Ectodermal cell (in vitro differentiated cells): Measurements from ENCODE around the gene CPED1.

ENCODE experiments used
- H3K27ac ChIP-seq: 2 replicates; pipeline ENCODE4 v1.7.0; 2013; ENCODE audit warnings: mild to moderate bottlenecking, low read depth, low read length; ENCODE audit not compliant: insufficient read depth, poor library complexity, severe bottlenecking
- H3K27me3 ChIP-seq: 2 replicates; pipeline ENCODE4 v1.7.0; 2013; ENCODE audit warnings: mild to moderate bottlenecking, low read length; ENCODE audit not compliant: insufficient read depth, control insufficient read depth, poor library complexity, severe bottlenecking
- H3K36me3 ChIP-seq: one replicate; pipeline ENCODE4 v1.7.0; 2013; ENCODE audit warnings: low read length; ENCODE audit not compliant: control insufficient read depth, insufficient read depth
- H3K4me1 ChIP-seq: one replicate; pipeline ENCODE4 v1.7.0; 2013; ENCODE audit warnings: low read length; ENCODE audit not compliant: control insufficient read depth, insufficient read depth
- H3K4me3 ChIP-seq: 2 replicates; pipeline ENCODE4 v1.7.0; 2013; ENCODE audit warnings: low read depth, low read length, control low read depth; ENCODE audit not compliant: insufficient read depth
- H3K9me3 ChIP-seq: 2 replicates; pipeline ENCODE4 v1.7.0; 2013; ENCODE audit warnings: mild to moderate bottlenecking, low read length, moderate library complexity; ENCODE audit not compliant: control insufficient read depth
- WGBS, 2 experiments: methylation state at CpG; one replicate each; pipeline ENCODE4 v1.1.7; 2013; ENCODE audit warnings: missing lambda C conversion rate in 2 of 2; 5-methylcytosine and 5-hydroxymethylcytosine counted together

The CPED1 gene

GRCh38 chr7:121271916-121272315, 283.4 kb downstream of the CPED1 start:
- H3K27ac ChIP-seq: no peak overlapping the region

GRCh38 chr7:121272676-121273075, 284.2 kb downstream of the CPED1 start:
- H3K4me1 ChIP-seq: no peaks in the 10 kb centered on the region
- H3K4me3 ChIP-seq: no peak overlapping the region
- WGBS, 2 experiments: 82 to 100% methylated on average over 1 of the region's 1 CpG
- no peak overlapping the region for H3K27ac ChIP-seq
- no peaks in the 10 kb centered on the region for H3K9me3 ChIP-seq
- H3K27me3 ChIP-seq: no peaks in the 10 kb centered on the region
- H3K36me3 ChIP-seq: no peaks in the 10 kb centered on the region

More at GRCh38 chr7:121271916-121272315, 283.4 kb downstream of the CPED1 start:
- Histone ChIP-seq H3K4me1 (no peaks in the 10 kb centered on the region), H3K9me3 (no peaks in the 10 kb centered on the region), H3K4me3 (no peak overlapping the region), H3K36me3 (no peaks in the 10 kb centered on the region), H3K27me3 (no peaks in the 10 kb centered on the region)
- 93 to 100% methylated on average over 2 of the region's 2 CpGs for WGBS, 2 experiments

- Histone ChIP-seq H3K9me3 (no peaks in the 10 kb centered on the region), H3K27ac (no peak overlapping the region), H3K27me3 (no peaks in the 10 kb centered on the region), H3K4me1 (no peaks in the 10 kb centered on the region), H3K36me3 (no peaks in the 10 kb centered on the region), H3K4me3 (no peak overlapping the region)
- WGBS, 2 experiments: 92 to 100% methylated on average over 1 to 2 of the region's 2 CpGs
Measured at GRCh38 chr7:121273467-121274167, 285.1 kb downstream of the CPED1 start.

- H3K4me1 ChIP-seq: no peaks in the 10 kb centered on the region
- H3K4me3 ChIP-seq: no peak overlapping the region
- WGBS, 2 experiments: 93 to 100% methylated on average over 2 of the region's 2 CpGs
- no peak overlapping the region for H3K27ac ChIP-seq
- H3K27me3 ChIP-seq: no peaks in the 10 kb centered on the region
- H3K9me3 ChIP-seq: no peaks in the 10 kb centered on the region
- H3K36me3 ChIP-seq: no peaks in the 10 kb centered on the region
Measured at GRCh38 chr7:121274467-121274866, 286.0 kb downstream of the CPED1 start.

- H3K4me1 ChIP-seq: no peaks in the 10 kb centered on the region
- H3K36me3 ChIP-seq: no peaks in the 10 kb centered on the region
- 88 to 90% methylated on average over 3 of the region's 3 CpGs for WGBS, 2 experiments
- no peak overlapping the region for H3K27ac ChIP-seq
- no peaks in the 10 kb centered on the region for H3K27me3 ChIP-seq
- H3K9me3 ChIP-seq: no peaks in the 10 kb centered on the region
- no peak overlapping the region for H3K4me3 ChIP-seq
Measured at GRCh38 chr7:121275204-121275603, 286.7 kb downstream of the CPED1 start.

GRCh38 chr7:121276313-121276712, 287.8 kb downstream of the CPED1 start:
- WGBS, 2 experiments: 96 to 97% methylated on average over 2 of the region's 3 CpGs
- Histone ChIP-seq H3K4me3 (no peak overlapping the region), H3K9me3 (no peaks in the 10 kb centered on the region), H3K4me1 (no peaks in the 10 kb centered on the region), H3K27ac (no peak overlapping the region), H3K36me3 (no peaks in the 10 kb centered on the region), H3K27me3 (no peaks in the 10 kb centered on the region)

GRCh38 chr7:121278120-121279021, 289.9 kb downstream of the CPED1 start:
- Histone ChIP-seq H3K9me3 (no peaks in the 10 kb centered on the region), H3K27ac (no peak overlapping the region), H3K36me3 (no peaks in the 10 kb centered on the region), H3K4me1 (no peaks in the 10 kb centered on the region), H3K27me3 (no peaks in the 10 kb centered on the region), H3K4me3 (no peak overlapping the region)
- 46 to 72% methylated on average over 2 of the region's 2 CpGs for WGBS, 2 experiments

- WGBS, 2 experiments: 92 to 99% methylated on average over 2 of the region's 2 CpGs
- no peaks in the 10 kb centered on the region for H3K9me3 ChIP-seq
- H3K36me3 ChIP-seq: no peaks in the 10 kb centered on the region
- no peak overlapping the region for H3K27ac ChIP-seq
- no peak overlapping the region for H3K4me3 ChIP-seq
- H3K27me3 ChIP-seq: no peaks in the 10 kb centered on the region
- H3K4me1 ChIP-seq: no peaks in the 10 kb centered on the region
Measured at GRCh38 chr7:121279060-121279620, 290.6 kb downstream of the CPED1 start.

GRCh38 chr7:121279822-121280221, 291.3 kb downstream of the CPED1 start:
- Histone ChIP-seq H3K36me3 (no peaks in the 10 kb centered on the region), H3K27me3 (no peaks in the 10 kb centered on the region), H3K27ac (no peak overlapping the region), H3K9me3 (no peaks in the 10 kb centered on the region), H3K4me1 (no peaks in the 10 kb centered on the region), H3K4me3 (no peak overlapping the region)
- 91 to 94% methylated on average over 2 to 4 of the region's 4 CpGs for WGBS, 2 experiments

- no peak overlapping the region for H3K4me3 ChIP-seq
- no peaks in the 10 kb centered on the region for H3K9me3 ChIP-seq
- no peaks in the 10 kb centered on the region for H3K4me1 ChIP-seq
- no peaks in the 10 kb centered on the region for H3K36me3 ChIP-seq
- H3K27me3 ChIP-seq: no peaks in the 10 kb centered on the region
- WGBS, 2 experiments: 95 to 100% methylated on average over 1 of the region's 1 CpG
- no peak overlapping the region for H3K27ac ChIP-seq
Measured at GRCh38 chr7:121280656-121281055, 292.1 kb downstream of the CPED1 start.
